ENCODE results near the gene SRBD1. TPM values are rescaled to one million over a fixed set of nuclear protein-coding genes. Genes with fewer than 3 reads are reported as not detected.

Gene SRBD1
- total and polyA plus RNA-seq, 9 donors, result 4.8 to 34.8 (median 15.9) TPM

GRCh38 chr2:45583977-45584376, 27.1 kb downstream of the SRBD1 start:
- DNase-seq, result no peak
- Histone ChIP-seq H3K27ac (no peak overlapping the region), H3K4me3 (no peak overlapping the region), H3K36me3 (no peaks in the 10 kb centered on the region), H3K4me1 (ENCODE audit: insufficient read depth) (no peaks in the 10 kb centered on the region), H3K27me3 (no peaks in the 10 kb centered on the region), H3K9me3 (no peaks in the 10 kb centered on the region)
- intact Hi-C loops (cut with DNase I), result no loop called here
- TF ChIP-seq CTCF (IDR thresholded peaks at IDR 0.05) (no peak), EP300 (IDR thresholded peaks at IDR 0.05) (no peak), POLR2A (IDR thresholded peaks at IDR 0.05) (no peak)
- WGBS, 3 donors, result 93 to 96% (median 96%) methylated on average over 2 of the region's 2 CpGs

- WGBS, 3 donors, result 96 to 98% (median 97%) methylated on average over 1 of the region's 1 CpG
These were observed 28.5 kb downstream of the SRBD1 start for GRCh38 chr2:45582522-45582921.

GRCh38 chr2:45578056-45578843, 32.8 kb downstream of the SRBD1 start:
- intact Hi-C loops (cut with DNase I), result no loop called here
- no peak for DNase-seq

More at GRCh38 chr2:45582522-45582921, 28.5 kb downstream of the SRBD1 start:
- Histone ChIP-seq H3K27ac (no peak overlapping the region), H3K27me3 (no peaks in the 10 kb centered on the region), H3K4me3 (no peak overlapping the region), H3K36me3 (no peaks in the 10 kb centered on the region), H3K4me1 (ENCODE audit: insufficient read depth) (no peaks in the 10 kb centered on the region), H3K9me3 (no peaks in the 10 kb centered on the region)
- intact Hi-C loops (cut with DNase I), result no loop called here
- no peak for DNase-seq
- TF ChIP-seq CTCF (IDR thresholded peaks at IDR 0.05) (no peak), EP300 (IDR thresholded peaks at IDR 0.05) (no peak), POLR2A (IDR thresholded peaks at IDR 0.05) (no peak)

GRCh38 chr2:45577441-45577840, 33.6 kb downstream of the SRBD1 start:
- Histone ChIP-seq H3K9me3 (no peaks in the 10 kb centered on the region), H3K4me3 (no peak overlapping the region), H3K27ac (no peak overlapping the region), H3K36me3 (no peaks in the 10 kb centered on the region), H3K27me3 (no peaks in the 10 kb centered on the region), H3K4me1 (ENCODE audit: insufficient read depth) (no peaks in the 10 kb centered on the region)
- no peak for TF ChIP-seq CTCF (IDR thresholded peaks at IDR 0.05)
- no peak for TF ChIP-seq POLR2A (IDR thresholded peaks at IDR 0.05)
- TF ChIP-seq EP300 (IDR thresholded peaks at IDR 0.05), result no peak
- 85 to 88% (median 86%) methylated on average over 4 of the region's 4 CpGs for WGBS, 3 donors
- DNase-seq, result no peak
- intact Hi-C loops (cut with DNase I), result no loop called here

More at GRCh38 chr2:45578056-45578843, 32.8 kb downstream of the SRBD1 start:
- H3K4me1 ChIP-seq (ENCODE audit: insufficient read depth), result no peaks in the 10 kb centered on the region
- H3K27ac ChIP-seq, result no peak overlapping the region
- no peaks in the 10 kb centered on the region for H3K27me3 ChIP-seq
- H3K36me3 ChIP-seq, result no peaks in the 10 kb centered on the region
- no peak overlapping the region for H3K4me3 ChIP-seq
- WGBS, 3 donors, result 77 to 84% (median 82%) methylated on average over 5 of the region's 5 CpGs
- TF ChIP-seq POLR2A (IDR thresholded peaks at IDR 0.05), result no peak
- TF ChIP-seq EP300 (IDR thresholded peaks at IDR 0.05), result no peak
- TF ChIP-seq CTCF (IDR thresholded peaks at IDR 0.05), result no peak
- no peaks in the 10 kb centered on the region for H3K9me3 ChIP-seq
